NB4 (cell line): Measurements from ENCODE around the gene TBX3.
"Not testable (repeated sequence)": the region's sequence is repeated elsewhere in the genome, so short reads cannot be mapped to it uniquely, and the experiment has no call there.

ENCODE experiments used
- DNase-seq: peaks from one replicate; pipeline ENCODE4 v3.0.0; 2010; ENCODE audit warnings: low read depth
- H3K4me3 ChIP-seq: one replicate; pipeline ENCODE4 v1.5.1; 2011; ENCODE audit warnings: mild to moderate bottlenecking, low read depth, low read length, moderate library complexity
- MAX ChIP-seq: IDR thresholded peaks from 2 replicates; pipeline ENCODE4 v1.6.1; 2011; ENCODE audit warnings: low read depth, low read length
- MYC ChIP-seq: IDR thresholded peaks from 2 replicates; pipeline ENCODE4 v1.6.1; 2011; ENCODE audit warnings: low read depth, low read length
- POLR2A ChIP-seq: IDR thresholded peaks from 2 replicates; pipeline ENCODE4 v1.6.1; 2011; ENCODE audit warnings: mild to moderate bottlenecking; ENCODE audit not compliant: insufficient read length; ENCODE audit errors: extremely low read depth
- TF ChIP-seq, protein P1 (sequence below): IDR thresholded peaks from one replicate; pipeline ENCODE4 v1.5.1; 2012; ENCODE audit warnings: low read depth, low read length

The TBX3 gene

DNA sequence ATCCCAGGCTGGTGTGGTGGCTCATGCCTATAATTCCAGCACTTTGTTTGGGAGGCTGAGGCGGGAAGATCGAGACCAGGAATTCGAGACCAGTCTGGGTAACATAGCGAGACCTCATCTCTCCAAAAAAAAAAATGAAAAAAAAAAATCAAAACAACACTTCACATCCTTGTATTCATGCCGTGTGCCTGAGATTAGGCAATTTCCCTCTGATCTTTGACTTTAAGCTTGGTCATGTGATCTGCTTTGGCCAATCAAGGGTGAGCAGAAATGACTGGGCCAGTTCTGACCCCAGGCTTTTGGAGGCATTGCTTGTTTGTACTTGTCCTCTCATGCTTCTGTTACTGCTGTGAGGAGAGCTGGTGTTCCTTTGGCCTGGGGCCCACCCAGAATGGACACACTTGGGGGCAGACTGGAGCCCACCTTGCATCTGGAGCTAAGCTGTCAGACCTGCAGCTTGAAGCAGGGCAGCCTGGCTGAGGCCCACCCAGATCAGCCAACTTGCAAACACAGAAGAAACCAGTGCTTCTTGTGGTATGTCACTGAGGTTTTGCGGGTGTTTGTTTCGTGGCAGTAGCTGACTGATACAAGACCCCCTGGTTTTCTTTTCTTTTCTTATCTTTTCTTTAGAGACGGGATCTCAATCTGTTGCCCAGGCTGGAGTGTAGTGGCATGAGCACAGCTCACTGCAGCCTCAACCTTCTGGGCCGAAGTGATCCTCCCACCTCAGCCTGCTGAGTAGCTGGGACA, 29.7 kb upstream of the TBX3 start:
- TF ChIP-seq, protein P1, sequence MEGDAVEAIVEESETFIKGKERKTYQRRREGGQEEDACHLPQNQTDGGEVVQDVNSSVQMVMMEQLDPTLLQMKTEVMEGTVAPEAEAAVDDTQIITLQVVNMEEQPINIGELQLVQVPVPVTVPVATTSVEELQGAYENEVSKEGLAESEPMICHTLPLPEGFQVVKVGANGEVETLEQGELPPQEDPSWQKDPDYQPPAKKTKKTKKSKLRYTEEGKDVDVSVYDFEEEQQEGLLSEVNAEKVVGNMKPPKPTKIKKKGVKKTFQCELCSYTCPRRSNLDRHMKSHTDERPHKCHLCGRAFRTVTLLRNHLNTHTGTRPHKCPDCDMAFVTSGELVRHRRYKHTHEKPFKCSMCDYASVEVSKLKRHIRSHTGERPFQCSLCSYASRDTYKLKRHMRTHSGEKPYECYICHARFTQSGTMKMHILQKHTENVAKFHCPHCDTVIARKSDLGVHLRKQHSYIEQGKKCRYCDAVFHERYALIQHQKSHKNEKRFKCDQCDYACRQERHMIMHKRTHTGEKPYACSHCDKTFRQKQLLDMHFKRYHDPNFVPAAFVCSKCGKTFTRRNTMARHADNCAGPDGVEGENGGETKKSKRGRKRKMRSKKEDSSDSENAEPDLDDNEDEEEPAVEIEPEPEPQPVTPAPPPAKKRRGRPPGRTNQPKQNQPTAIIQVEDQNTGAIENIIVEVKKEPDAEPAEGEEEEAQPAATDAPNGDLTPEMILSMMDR: no peak
- no peak for TF ChIP-seq MYC
- no peak for TF ChIP-seq POLR2A
- no peak for TF ChIP-seq MAX
- DNase-seq: no peak
- no peak overlapping the region for H3K4me3 ChIP-seq

DNA sequence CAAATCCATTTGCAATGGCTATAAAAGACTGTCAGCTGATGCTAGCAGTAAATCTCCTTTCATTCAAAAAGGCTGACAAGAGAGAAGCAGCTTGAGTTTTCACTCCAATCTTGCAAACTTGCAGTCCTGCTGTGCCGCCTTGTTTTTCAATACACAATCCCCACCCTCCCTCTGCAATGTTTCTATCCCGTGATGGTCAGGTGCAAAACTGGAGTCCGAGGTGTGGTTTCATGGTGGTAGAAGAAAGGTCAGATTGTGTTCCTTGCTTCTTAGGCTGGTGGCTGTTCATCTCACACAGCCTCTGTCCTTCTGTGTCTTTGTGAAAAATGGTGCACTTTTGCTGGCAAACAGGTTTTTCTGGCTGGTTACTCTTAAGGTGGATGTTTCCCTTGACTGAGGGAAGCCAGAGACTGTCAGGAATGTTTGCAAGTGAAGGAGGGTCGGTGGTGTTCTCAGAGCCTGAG, 27.7 kb upstream of the TBX3 start:
- H3K4me3 ChIP-seq: no peak overlapping the region
- no peak for TF ChIP-seq POLR2A
- no peak for TF ChIP-seq MAX
- TF ChIP-seq, protein P1: no peak
- TF ChIP-seq MYC: no peak
- DNase-seq: no peak

DNA sequence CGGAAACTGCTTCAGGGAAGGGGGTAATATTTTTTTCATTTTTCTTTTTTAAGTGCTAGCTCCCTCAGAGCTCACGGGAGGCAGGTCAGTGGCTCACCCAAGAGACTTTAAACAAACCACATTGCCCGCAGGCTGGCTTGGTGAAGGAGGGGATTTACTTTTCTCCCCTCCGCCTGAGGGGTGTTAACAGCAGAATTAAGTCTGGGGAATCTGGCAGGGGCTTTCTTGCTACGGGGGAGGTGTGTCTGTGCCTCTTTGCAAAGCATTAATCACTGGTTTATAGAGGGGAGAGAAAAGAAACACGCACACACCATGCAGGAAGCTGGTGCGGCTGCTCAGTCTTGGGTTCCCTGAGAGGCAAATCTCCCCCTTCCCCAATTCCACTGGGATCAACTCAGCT, 26.2 kb upstream of the TBX3 start:
- H3K4me3 ChIP-seq: no peak overlapping the region
- DNase-seq: no peak
- TF ChIP-seq POLR2A (no peak), MAX (no peak), MYC (no peak)
- TF ChIP-seq, protein P1: no peak

DNA sequence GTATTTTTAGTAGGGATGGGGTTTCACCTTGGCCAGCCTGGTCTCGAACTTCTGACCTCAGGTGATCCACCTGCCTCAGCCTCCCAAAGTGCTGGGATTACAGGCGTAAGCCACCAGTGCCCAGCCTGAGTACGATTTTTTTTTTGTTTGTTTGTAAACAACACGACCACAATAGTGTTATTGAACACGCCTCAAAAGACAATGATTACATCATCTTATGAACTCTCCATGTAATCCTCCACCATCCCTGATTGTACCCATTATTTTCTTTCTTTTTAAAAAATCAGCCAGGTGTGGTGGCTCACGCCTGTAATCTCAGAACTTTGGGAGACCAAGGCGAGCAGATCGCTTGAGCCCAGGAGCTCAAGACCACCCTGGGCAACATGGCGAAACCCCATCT, 25.1 kb upstream of the TBX3 start:
- TF ChIP-seq, protein P1: no peak
- TF ChIP-seq MAX (no peak), POLR2A (no peak), MYC (no peak)
- no peak overlapping the region for H3K4me3 ChIP-seq
- no peak for DNase-seq

- DNase-seq: not testable (repeated sequence)
These were observed 24.6 kb upstream of the TBX3 start for GRCh38 chr12:114708598-114708997.

DNA sequence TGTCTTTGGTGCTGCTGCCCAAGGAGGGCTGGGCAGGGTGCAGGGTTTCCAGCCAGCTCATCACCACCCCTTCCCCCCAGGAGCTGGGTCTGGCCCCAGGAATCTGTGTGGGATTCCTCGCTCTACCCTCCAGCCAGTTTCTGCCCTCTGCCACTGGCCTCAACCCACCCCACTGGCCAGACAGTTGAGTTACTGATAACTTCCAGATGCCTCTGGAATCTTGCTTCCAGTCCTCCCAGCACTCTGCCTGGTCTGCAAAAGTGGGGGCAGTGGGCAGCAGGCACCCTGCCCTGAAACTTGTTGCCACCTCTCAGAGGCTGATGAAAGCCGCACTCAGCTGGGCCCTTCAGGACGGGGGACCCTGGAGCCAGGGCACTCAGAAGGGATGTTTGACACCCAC, 20.1 kb upstream of the TBX3 start:
- H3K4me3 ChIP-seq: no peak overlapping the region
- DNase-seq: no peak
- no peak for TF ChIP-seq MAX
- no peak for TF ChIP-seq MYC
- TF ChIP-seq POLR2A: no peak

More at GRCh38 chr12:114708598-114708997, 24.6 kb upstream of the TBX3 start:
- not testable (repeated sequence) for H3K4me3 ChIP-seq

- DNase-seq: no peak
- TF ChIP-seq, protein P1: no peak
- no peak for TF ChIP-seq POLR2A
- TF ChIP-seq MAX: no peak
- no peak for TF ChIP-seq MYC
- no peak overlapping the region for H3K4me3 ChIP-seq
These were observed 19.1 kb upstream of the TBX3 start for GRCh38 chr12:114703060-114703493.
